Activated naive CD4-positive, alpha-beta T cell treated with Interleukin-2 at 50 U/mL for 16 hours (primary cell): ENCODE results near the gene MAB21L3.
"Not testable (repeated sequence)": the region's sequence is repeated elsewhere in the genome, so short reads cannot be mapped to it uniquely, and the experiment has no call there.

Source experiments
- DNase-seq: peaks from one replicate; pipeline ENCODE4 v3.0.0-alpha.2; 2020

MAB21L3 gene

GRCh38 chr1:116139592-116140134, 28.5 kb downstream of the MAB21L3 start:
- DNase-seq: no peak

GRCh38 chr1:116144151-116144550, 33.0 kb downstream of the MAB21L3 start:
- no peak for DNase-seq

GRCh38 chr1:116146447-116147113, 35.4 kb downstream of the MAB21L3 start:
- not testable (repeated sequence) for DNase-seq

- DNase-seq: no peak
Measured at GRCh38 chr1:116147114-116147510, 35.9 kb downstream of the MAB21L3 start.

- DNase-seq: no peak
Measured at GRCh38 chr1:116147972-116148371, 36.8 kb downstream of the MAB21L3 start.

GRCh38 chr1:116148967-116149366, 37.8 kb downstream of the MAB21L3 start:
- DNase-seq: no peak

- DNase-seq: no peak
Measured at GRCh38 chr1:116150368-116150767, 39.2 kb downstream of the MAB21L3 start.

- DNase-seq: peak; percentile 79
Measured at GRCh38 chr1:116151739-116152576, 40.8 kb downstream of the MAB21L3 start.

- no peak for DNase-seq
Measured at GRCh38 chr1:116152577-116152943, 41.4 kb downstream of the MAB21L3 start.

- no peak for DNase-seq
Measured at GRCh38 chr1:116152950-116153691, 41.9 kb downstream of the MAB21L3 start.

GRCh38 chr1:116153692-116154031, 42.5 kb downstream of the MAB21L3 start:
- no peak for DNase-seq

GRCh38 chr1:116154536-116154935, 43.3 kb downstream of the MAB21L3 start:
- no peak for DNase-seq

GRCh38 chr1:116157096-116157495, 45.9 kb downstream of the MAB21L3 start:
- no peak for DNase-seq

GRCh38 chr1:116159177-116159576, 48.0 kb downstream of the MAB21L3 start:
- DNase-seq: no peak

GRCh38 chr1:116159611-116160010, 48.4 kb downstream of the MAB21L3 start:
- DNase-seq: no peak

GRCh38 chr1:116161390-116161789, 50.2 kb downstream of the MAB21L3 start:
- no peak for DNase-seq

- no peak for DNase-seq
Measured at GRCh38 chr1:116161877-116162390, 50.7 kb downstream of the MAB21L3 start.

GRCh38 chr1:116163533-116163932, 52.3 kb downstream of the MAB21L3 start:
- DNase-seq: no peak

- no peak for DNase-seq
Measured at GRCh38 chr1:116164150-116164549, 53.0 kb downstream of the MAB21L3 start.

- DNase-seq: no peak
Measured at GRCh38 chr1:116164604-116165368, 53.6 kb downstream of the MAB21L3 start.

- DNase-seq: no peak
Measured at GRCh38 chr1:116165572-116165971, 54.4 kb downstream of the MAB21L3 start.

GRCh38 chr1:116166011-116166571, 54.9 kb downstream of the MAB21L3 start:
- DNase-seq: no peak
